ENCODE results near the gene MLKL.

Gene MLKL

DNA sequence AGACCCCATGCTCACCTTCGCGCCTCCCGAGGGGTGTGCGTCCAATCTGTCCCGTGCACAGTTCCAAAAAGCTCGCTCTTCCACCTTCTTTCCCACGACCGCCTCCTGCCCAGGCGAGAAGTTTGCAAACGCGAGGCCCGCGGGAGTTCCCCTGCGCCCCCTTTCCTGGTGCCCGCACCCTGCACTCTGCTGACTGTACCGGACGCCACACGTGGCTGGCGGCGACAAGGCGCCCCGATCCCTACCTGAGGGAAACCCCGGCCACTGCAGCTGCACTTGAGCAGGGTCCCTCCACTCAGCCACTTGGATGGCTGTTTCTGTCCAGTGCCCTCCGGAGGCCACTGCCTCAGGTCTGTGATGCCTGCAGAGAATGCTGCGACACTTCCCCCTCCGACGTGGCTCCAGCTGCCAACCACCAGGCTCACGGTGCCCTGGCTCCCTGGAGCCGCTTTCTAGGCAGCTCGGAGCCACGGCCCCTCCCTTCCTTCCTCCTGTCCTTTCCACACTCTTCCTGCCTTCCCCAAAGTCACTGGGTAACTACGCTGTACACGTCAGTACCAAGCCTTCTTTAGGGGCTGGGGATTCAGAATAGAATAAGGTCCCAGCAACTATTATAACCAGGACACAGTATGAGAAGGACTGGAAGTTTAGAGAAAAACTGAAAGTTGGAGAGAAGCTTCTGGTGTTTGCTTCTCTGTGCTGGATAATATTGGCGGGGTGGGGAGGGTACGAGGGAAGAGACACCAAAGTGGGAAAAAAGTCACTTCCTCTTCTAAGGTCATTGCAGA is at the start of gene MLKL:
MLKL (minus strand) TSS at position 425 of the 788 bp plus-strand sequence. CDS start 5,105 bp downstream, outside the sequence.
- Histone ChIP-seq H3K4me3 (ENCODE audit: low read depth, low read length) (peak within 1 kb of the TSS; percentile 60), H3K27me3 (ENCODE audit: insufficient read depth, low read depth, severe bottlenecking) (no peaks in the 10 kb centered on the region), H3K27ac (no peak within 1 kb of the TSS), H3K36me3 (no peaks in the 10 kb centered on the region), H3K9me3 (ENCODE audit: severe bottlenecking) (no peaks in the 10 kb centered on the region)
- peak; percentile 46 for DNase-seq
- TF ChIP-seq, protein P1, sequence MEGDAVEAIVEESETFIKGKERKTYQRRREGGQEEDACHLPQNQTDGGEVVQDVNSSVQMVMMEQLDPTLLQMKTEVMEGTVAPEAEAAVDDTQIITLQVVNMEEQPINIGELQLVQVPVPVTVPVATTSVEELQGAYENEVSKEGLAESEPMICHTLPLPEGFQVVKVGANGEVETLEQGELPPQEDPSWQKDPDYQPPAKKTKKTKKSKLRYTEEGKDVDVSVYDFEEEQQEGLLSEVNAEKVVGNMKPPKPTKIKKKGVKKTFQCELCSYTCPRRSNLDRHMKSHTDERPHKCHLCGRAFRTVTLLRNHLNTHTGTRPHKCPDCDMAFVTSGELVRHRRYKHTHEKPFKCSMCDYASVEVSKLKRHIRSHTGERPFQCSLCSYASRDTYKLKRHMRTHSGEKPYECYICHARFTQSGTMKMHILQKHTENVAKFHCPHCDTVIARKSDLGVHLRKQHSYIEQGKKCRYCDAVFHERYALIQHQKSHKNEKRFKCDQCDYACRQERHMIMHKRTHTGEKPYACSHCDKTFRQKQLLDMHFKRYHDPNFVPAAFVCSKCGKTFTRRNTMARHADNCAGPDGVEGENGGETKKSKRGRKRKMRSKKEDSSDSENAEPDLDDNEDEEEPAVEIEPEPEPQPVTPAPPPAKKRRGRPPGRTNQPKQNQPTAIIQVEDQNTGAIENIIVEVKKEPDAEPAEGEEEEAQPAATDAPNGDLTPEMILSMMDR (IDR thresholded peaks at IDR 0.05; ENCODE audit: low read depth, low read length): peak; percentile 29; the same call in 1 of the 2 replicates

DNA sequence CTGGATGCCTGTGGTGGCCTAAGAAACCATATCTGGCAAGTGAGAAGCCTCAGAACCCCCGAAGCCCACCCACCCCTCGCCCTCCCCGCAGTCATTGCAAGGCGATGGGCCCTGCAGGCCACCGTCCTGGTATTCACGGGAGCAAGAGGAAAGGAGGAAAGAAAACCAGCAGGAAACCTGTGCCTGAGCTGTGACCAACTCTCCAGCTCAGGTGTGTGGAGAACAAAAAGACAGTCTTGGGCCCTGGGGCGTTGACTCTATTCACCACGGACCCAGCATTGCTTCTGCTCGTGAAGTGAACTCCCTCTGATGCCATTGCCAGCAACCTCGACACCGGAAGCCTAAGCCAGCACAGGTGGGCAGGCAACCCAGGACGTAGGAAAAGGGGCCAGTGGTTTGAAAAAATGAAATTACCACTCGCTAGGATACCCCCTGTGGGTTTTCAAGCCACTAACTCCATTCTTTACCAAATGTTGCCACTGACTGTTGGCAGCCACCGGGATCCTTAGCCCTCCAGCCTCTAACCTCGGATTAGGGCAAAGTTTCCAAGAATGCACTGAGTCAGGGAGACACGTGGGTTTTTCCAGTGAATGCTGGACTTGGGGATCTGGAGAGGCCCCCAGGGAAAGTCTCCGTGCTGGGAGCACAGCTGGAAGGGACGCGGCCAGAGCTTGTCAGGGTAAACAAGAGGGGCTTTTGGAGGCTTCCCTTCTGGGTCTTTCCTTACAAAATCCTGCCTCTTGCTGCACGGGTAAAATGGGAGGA is 48.8 kb upstream of the MLKL start:
- Histone ChIP-seq H3K4me3 (ENCODE audit: low read depth, low read length) (no peak overlapping the region), H3K9me3 (ENCODE audit: severe bottlenecking) (no peaks in the 10 kb centered on the region), H3K27ac (no peak overlapping the region), H3K27me3 (ENCODE audit: insufficient read depth, low read depth, severe bottlenecking) (no peaks in the 10 kb centered on the region), H3K36me3 (no peaks in the 10 kb centered on the region)
- TF ChIP-seq, protein P1 (IDR thresholded peaks at IDR 0.05; ENCODE audit: low read depth, low read length): no peak
- DNase-seq: no peak

DNA sequence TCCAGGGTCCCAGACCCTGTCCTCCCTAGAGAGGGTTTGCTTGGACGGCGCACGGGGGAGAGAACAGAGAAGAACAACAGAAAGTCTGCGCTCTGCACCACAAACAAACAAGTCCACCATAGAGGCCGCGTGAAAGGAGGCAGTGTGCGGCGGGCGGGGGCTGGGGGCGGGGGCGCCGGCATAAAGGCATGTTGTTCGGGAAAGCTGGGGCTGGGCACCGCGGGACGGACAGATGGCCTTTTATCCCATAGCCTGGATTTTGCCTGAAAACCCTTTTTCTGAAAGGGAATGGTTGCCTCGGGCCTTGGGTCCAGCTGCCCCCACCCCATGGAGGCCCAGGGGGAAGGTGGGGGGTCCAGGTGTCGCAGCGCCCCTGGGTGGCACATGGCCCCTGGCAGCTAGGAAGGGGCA is 48.0 kb upstream of the MLKL start:
- Histone ChIP-seq H3K27ac (no peak overlapping the region), H3K9me3 (ENCODE audit: severe bottlenecking) (no peaks in the 10 kb centered on the region), H3K4me3 (ENCODE audit: low read depth, low read length) (no peak overlapping the region), H3K36me3 (no peaks in the 10 kb centered on the region), H3K27me3 (ENCODE audit: insufficient read depth, low read depth, severe bottlenecking) (no peaks in the 10 kb centered on the region)
- TF ChIP-seq, protein P1 (IDR thresholded peaks at IDR 0.05; ENCODE audit: low read depth, low read length): no peak
- DNase-seq: no peak

DNA sequence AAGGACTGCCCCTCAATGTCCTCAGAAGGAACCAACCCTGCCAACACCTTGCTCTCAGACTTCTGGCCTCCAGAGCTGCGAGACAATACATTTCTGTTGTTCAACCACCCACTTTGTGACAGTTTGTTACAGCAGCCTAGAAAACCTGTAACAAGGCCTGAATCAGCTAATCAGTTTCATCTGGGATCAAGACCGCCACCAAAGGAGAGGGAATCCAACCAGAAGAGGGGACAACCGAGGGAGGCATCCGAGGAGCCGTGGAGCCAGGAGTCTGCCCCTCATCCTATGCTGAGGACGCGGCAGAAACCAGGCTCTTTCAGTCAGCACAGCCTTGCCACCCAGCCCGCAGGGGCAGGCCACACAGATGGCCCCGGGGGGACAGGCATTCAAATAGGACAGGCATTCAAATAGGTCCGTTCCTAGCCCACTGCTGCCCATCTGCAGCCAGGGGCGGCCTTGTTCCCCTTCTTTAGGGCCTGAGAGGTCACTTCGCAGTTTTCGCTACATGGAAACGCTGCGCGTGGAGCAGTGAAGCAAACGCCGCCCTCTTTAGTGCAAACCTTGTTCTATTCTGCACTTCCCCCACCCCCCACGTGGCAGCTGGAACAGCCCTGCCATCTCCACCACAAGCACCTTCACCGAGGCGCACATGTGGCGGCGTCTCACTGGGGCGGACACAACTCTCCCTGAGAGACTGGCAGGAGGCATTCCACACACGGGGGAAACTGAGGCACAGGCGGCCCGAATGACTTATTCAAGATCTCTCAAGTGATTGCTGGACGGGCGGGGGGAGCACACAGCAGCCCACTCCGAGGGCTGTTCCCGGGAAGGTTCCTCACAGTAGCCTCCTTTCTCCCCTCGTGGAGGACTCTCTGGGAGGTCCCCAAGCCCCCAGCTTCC is 47.3 kb upstream of the MLKL start:
- H3K27me3 ChIP-seq (ENCODE audit: insufficient read depth, low read depth, severe bottlenecking): no peaks in the 10 kb centered on the region
- H3K27ac ChIP-seq: no peak overlapping the region
- DNase-seq: no peak
- TF ChIP-seq, protein P1 (IDR thresholded peaks at IDR 0.05; ENCODE audit: low read depth, low read length): no peak
- no peaks in the 10 kb centered on the region for H3K36me3 ChIP-seq
- no peak overlapping the region for H3K4me3 ChIP-seq (ENCODE audit: low read depth, low read length)
- no peaks in the 10 kb centered on the region for H3K9me3 ChIP-seq (ENCODE audit: severe bottlenecking)

DNA sequence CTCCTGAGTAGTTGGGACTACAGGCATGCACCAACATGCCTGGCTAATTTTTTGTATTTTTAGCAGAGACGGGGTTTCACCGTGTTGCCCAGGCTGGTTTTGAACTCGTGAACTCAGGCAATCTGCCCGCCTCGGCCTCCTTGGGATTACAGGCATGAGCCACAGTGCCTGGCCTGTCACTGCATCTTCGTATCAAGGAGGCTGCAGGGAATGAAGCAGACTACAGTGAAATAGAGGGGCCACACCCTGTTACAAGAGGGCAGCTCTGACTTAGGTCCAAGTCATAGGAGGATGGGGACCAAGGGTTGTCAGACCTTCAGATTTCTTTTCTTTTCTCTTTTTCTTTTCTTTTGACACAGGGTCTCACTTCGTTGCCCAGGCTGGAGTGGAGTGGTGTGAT is 45.3 kb upstream of the MLKL start:
- H3K27ac ChIP-seq: no peak overlapping the region

More for the DNA sequence above, 45.3 kb upstream of the MLKL start:
- no peak for DNase-seq
- TF ChIP-seq, protein P1 (IDR thresholded peaks at IDR 0.05; ENCODE audit: low read depth, low read length): no peak
- Histone ChIP-seq H3K27me3 (ENCODE audit: insufficient read depth, low read depth, severe bottlenecking) (no peaks in the 10 kb centered on the region), H3K4me3 (ENCODE audit: low read depth, low read length) (no peak overlapping the region), H3K36me3 (no peaks in the 10 kb centered on the region), H3K9me3 (ENCODE audit: severe bottlenecking) (no peaks in the 10 kb centered on the region)

All from WERI-Rb-1 (cell line).